Measurements from ENCODE around the gene CCDC178. TPM values are rescaled to one million over a fixed set of nuclear protein-coding genes. Genes with fewer than 3 reads are reported as not detected.

Gene CCDC178
- total RNA-seq, 4 donors from 2014 or later = 0.78 to 8.7 (median 2.2) TPM

DNA sequence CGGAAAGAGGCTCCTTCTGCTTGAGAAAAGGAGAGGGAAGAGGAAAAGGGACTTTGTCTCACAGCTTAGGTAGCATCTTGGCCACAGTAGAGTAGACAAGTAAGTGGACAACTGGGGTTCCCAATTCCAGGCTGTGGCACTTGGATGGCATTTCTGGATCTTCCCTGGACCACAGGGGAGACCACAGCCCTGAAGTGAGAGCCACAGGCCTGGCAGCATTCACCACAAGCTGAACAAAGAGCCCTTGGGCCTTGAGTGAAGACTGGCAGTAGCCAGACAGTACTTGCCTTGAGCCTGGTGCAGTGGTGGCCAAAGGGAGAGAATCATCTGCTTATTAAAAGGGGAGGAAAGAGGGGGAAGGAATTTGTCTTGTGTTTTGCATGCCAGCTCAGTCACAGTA, 441.6 kb downstream of the CCDC178 start:
- 83 to 95% methylated on average over 1 of the region's 1 CpG for whole genome bisulfite sequencing, 2 donors
- H3K9me3 ChIP-seq = peaks cover 0 to 23% (median 0%) of the 10 kb centered on the region in 4 donors
- no peaks in the 10 kb centered on the region for H3K36me3 ChIP-seq
- H3K4me3 ChIP-seq = no peak overlapping the region
- TF ChIP-seq POLR2A (IDR thresholded peaks at IDR 0.05) (no peak), EP300 (IDR thresholded peaks at IDR 0.05) (no peak), CTCF (IDR thresholded peaks at IDR 0.05) (no peak)
- no peak for DNase-seq (ENCODE audit: low spot score in 2 of 2)
- no peaks in the 10 kb centered on the region for H3K4me1 ChIP-seq
- no peak overlapping the region for H3K27ac ChIP-seq
- no peaks in the 10 kb centered on the region for H3K27me3 ChIP-seq

DNA sequence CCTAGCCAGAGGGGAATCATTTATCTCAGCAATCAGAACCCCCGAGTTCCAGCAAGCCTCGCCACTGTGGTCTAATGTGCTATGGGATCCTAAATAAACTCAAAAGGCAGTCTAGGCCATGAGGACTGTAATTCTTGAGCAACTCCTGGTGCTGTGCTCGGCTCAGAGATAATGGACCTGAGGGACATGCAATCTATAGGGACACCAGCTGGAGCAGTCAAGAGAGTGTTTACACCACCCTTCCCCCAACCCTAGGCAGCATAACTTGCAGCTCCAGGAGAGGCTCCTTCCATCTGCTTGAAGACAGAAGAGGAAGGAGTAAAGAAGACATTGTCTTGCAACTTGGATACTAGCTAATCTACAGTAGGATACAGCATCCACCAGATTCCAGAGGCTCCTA, 442.2 kb downstream of the CCDC178 start:
- no peaks in the 10 kb centered on the region for H3K27me3 ChIP-seq
- peaks cover 0 to 23% (median 0%) of the 10 kb centered on the region in 4 donors for H3K9me3 ChIP-seq
- TF ChIP-seq POLR2A (IDR thresholded peaks at IDR 0.05) (no peak), EP300 (IDR thresholded peaks at IDR 0.05) (no peak), CTCF (IDR thresholded peaks at IDR 0.05) (no peak)
- no peak overlapping the region for H3K4me3 ChIP-seq
- no peaks in the 10 kb centered on the region for H3K36me3 ChIP-seq
- WGBS, 2 donors = 67 to 85% methylated on average over 3 of the region's 3 CpGs
- DNase-seq (ENCODE audit: low spot score in 2 of 2) = no peak
- no peaks in the 10 kb centered on the region for H3K4me1 ChIP-seq
- no peak overlapping the region for H3K27ac ChIP-seq

DNA sequence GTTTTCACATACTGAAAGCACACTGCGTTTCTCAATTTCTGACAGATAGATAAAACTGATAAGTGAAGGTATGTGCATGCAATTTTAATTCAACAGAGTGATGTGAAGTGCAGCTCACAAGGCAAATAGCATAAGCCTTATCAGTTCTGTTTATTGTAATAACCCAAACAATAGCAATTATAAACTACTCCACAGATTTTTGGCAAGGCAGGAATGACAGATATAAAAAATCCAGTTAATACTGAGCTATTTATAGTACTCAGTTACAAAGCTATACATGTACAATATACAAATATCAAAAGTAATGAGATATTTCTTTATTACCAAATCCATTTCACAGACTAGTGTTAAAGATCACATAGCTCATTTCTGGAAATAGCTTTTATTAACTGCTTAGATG, 456.8 kb downstream of the CCDC178 start:
- DNase-seq (ENCODE audit: low spot score in 2 of 2) = no peak
- Histone ChIP-seq H3K27me3 (no peaks in the 10 kb centered on the region), H3K9me3 (no peaks in the 10 kb centered on the region), H3K27ac (no peak overlapping the region), H3K4me3 (no peak overlapping the region), H3K4me1 (no peaks in the 10 kb centered on the region), H3K36me3 (no peaks in the 10 kb centered on the region)
- WGBS, 2 donors = 83 to 93% methylated on average over 1 of the region's 1 CpG
- TF ChIP-seq POLR2A (IDR thresholded peaks at IDR 0.05) (no peak), CTCF (IDR thresholded peaks at IDR 0.05) (no peak), EP300 (IDR thresholded peaks at IDR 0.05) (no peak)

DNA sequence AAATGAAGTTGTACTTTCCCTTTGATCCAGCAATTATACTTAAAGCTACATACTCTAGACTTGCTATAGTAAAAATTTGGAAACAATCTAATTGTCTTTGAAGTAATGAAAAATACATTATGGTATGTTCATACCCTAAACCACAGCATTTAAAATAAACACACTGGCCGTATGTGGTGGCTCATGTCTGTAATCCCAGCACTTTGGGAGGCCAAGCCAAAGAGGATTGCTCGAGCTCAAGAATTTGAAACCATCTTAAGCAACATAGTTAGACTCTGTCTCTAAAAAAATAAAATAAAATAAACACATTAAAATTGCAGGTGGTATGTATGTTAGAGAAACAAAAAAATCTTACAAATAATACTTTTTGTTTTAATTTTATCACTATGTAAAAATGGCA, 459.6 kb downstream of the CCDC178 start:
- no peak for DNase-seq (ENCODE audit: low spot score in 2 of 2)
- no peak overlapping the region for H3K4me3 ChIP-seq
- H3K4me1 ChIP-seq = no peaks in the 10 kb centered on the region
- TF ChIP-seq EP300 (IDR thresholded peaks at IDR 0.05) (no peak), CTCF (IDR thresholded peaks at IDR 0.05) (no peak), POLR2A (IDR thresholded peaks at IDR 0.05) (no peak)
- no peaks in the 10 kb centered on the region for H3K9me3 ChIP-seq
- no peaks in the 10 kb centered on the region for H3K36me3 ChIP-seq
- no peak overlapping the region for H3K27ac ChIP-seq
- H3K27me3 ChIP-seq = no peaks in the 10 kb centered on the region
- WGBS, 2 donors = 69 to 75% methylated on average over 2 of the region's 2 CpGs

DNA sequence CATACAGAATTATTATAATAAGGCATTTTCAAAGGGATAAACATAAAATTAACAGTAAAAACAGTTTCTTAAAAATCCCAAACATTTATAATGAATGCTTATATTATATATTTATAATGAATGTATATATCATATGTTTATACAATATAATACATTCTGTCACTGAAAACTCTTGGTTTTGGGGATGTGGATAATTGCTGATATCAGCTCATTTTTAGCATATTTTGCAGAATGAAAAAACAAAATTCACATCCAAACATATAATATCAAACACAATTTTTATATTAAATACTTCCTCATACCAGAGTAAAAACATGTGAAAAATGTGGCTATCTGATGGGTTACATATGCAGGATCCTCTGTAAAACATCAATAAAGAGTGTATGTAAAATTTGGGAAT, 465.0 kb downstream of the CCDC178 start:
- TF ChIP-seq EP300 (IDR thresholded peaks at IDR 0.05) (no peak), CTCF (IDR thresholded peaks at IDR 0.05) (no peak), POLR2A (IDR thresholded peaks at IDR 0.05) (no peak)
- Histone ChIP-seq H3K27ac (no peak overlapping the region), H3K4me3 (no peak overlapping the region), H3K9me3 (no peaks in the 10 kb centered on the region), H3K27me3 (no peaks in the 10 kb centered on the region), H3K4me1 (no peaks in the 10 kb centered on the region), H3K36me3 (no peaks in the 10 kb centered on the region)
- DNase-seq (ENCODE audit: low spot score in 2 of 2) = no peak
